Measurements from ENCODE around the gene GABBR2.

DNA sequence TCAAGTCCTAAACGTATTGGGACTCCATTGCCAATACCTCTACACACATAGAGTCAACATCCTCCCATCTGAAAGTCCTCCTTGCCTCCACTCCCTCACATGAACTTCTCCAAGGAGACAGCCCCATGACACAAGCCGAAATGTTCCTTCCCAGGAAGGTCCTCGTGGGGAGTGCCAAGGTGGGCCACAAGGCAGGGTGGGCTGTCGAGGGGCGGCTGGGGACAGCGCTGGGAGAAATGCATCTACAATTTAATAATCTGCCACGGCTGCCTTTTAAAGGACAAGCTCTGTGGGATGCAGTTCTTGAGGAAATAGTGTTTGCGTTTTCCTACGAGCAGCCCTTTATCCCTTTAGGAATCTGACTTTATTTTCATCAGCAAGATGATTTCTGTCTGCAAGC, 138.7 kb downstream of the GABBR2 start:
- TF ChIP-seq GATA2 (IDR thresholded peaks at IDR 0.05; ENCODE audit: low read depth, low read length), result no peak
- TF ChIP-seq GATA3 (IDR thresholded peaks at IDR 0.05; ENCODE audit: low read depth, low read length), result no peak
